IMR-90 (cell line): ENCODE measurements around the gene HOTAIR. TPM values are rescaled to one million over a fixed set of nuclear protein-coding genes. Genes with fewer than 3 reads are reported as not detected.

Experiments
- ATAC-seq: fragments of 200-7000 bp; cut with Tn5 transposase; 2 replicates; pipeline ENCODE4 v1.9.1; 2020; ENCODE audit warnings: low read depth, mild to moderate bottlenecking, moderate library complexity
- BruUV-seq: library from RNA; stranded (reverse); fragments of 400-500 nt; replicated peaks from 2 replicates; lab custom pipeline; 2021; lab: Mats Ljungman, UMichigan
- CTCF ChIA-PET: fragments of 300-600 bp; formaldehyde crosslinking; extraction: SDS; loops from one replicate; lab custom pipeline; 2021; ENCODE audit warnings: antibody characterized with exemption; lab: Yijun Ruan, JAX
- POLR2A ChIA-PET: fragments of 300-600 bp; sonication (Branson Sonifier 250); formaldehyde crosslinking; loops from one replicate; lab custom pipeline; 2022; ENCODE audit warnings: antibody characterized with exemption; ENCODE audit not compliant: unreplicated experiment; lab: Charles Lee
- DNase-seq: peaks from one replicate; pipeline ENCODE4 v3.0.0; 2013
- H2AFZ ChIP-seq: replicated peaks from 2 replicates; pipeline ENCODE3; 2013; ENCODE audit warnings: low read length, mild to moderate bottlenecking; ENCODE audit not compliant: poor library complexity
- H2AK5ac ChIP-seq: 2 replicates; pipeline ENCODE4 v1.6.1; 2013; ENCODE audit warnings: low read depth, low read length, inconsistent platforms
- H2AK9ac ChIP-seq: replicated peaks from 2 replicates; pipeline ENCODE3; 2013; ENCODE audit warnings: mild to moderate bottlenecking, low read depth, low read length, moderate library complexity; ENCODE audit not compliant: poor library complexity
- H2BK120ac ChIP-seq: 2 replicates; pipeline ENCODE4 v1.6.1; 2013; ENCODE audit warnings: low read depth, low read length, inconsistent platforms
- H2BK15ac ChIP-seq: 3 replicates; pipeline ENCODE4 v1.6.1; 2013; ENCODE audit warnings: low read depth, low read length, inconsistent platforms
- H2BK20ac ChIP-seq: 2 replicates; pipeline ENCODE4 v1.6.1; 2013; ENCODE audit warnings: low read depth, mild to moderate bottlenecking, inconsistent platforms, low read length, moderate library complexity
- H2BK5ac ChIP-seq: 2 replicates; pipeline ENCODE4 v1.6.1; 2013; ENCODE audit warnings: mild to moderate bottlenecking, low read depth, low read length, inconsistent platforms; ENCODE audit not compliant: poor library complexity, severe bottlenecking
- H3K14ac ChIP-seq: replicated peaks from 2 replicates; pipeline ENCODE4 v1.6.1; 2013; ENCODE audit warnings: low read depth, low read length, inconsistent platforms
- H3K18ac ChIP-seq: 2 replicates; pipeline ENCODE4 v1.6.1; 2013; ENCODE audit warnings: low read depth, low read length, control low read depth
- H3K23ac ChIP-seq: 2 replicates; pipeline ENCODE4 v1.6.1; 2013; ENCODE audit warnings: low read depth, low read length, inconsistent platforms
- H3K27ac ChIP-seq: 2 replicates; pipeline ENCODE4 v1.5.1; 2013; ENCODE audit warnings: mild to moderate bottlenecking, control low read depth, low read length; ENCODE audit not compliant: insufficient read depth
- H3K27me3 ChIP-seq: 2 replicates; pipeline ENCODE4 v1.6.1; 2013; ENCODE audit warnings: low read length; ENCODE audit not compliant: control insufficient read depth, insufficient read depth
- H3K36me3 ChIP-seq: 2 replicates; pipeline ENCODE4 v1.6.1; 2013; ENCODE audit warnings: low read length, mixed read lengths; ENCODE audit not compliant: control insufficient read depth, insufficient read depth
- H3K4ac ChIP-seq: 2 replicates; pipeline ENCODE4 v1.6.1; 2013; ENCODE audit warnings: low read depth, low read length, inconsistent platforms
- H3K4me1 ChIP-seq: 2 replicates; pipeline ENCODE4 v1.6.1; 2013; ENCODE audit warnings: low read length, mixed read lengths; ENCODE audit not compliant: control insufficient read depth, insufficient read depth
- H3K4me2 ChIP-seq: 2 replicates; pipeline ENCODE4 v1.6.1; 2013; ENCODE audit warnings: low read depth, mild to moderate bottlenecking, control low read depth, low read length, moderate library complexity
- H3K4me3 ChIP-seq: 2 replicates; pipeline ENCODE4 v1.5.1; 2013; ENCODE audit warnings: low read depth, mild to moderate bottlenecking, control low read depth, low read length, moderate library complexity; ENCODE audit not compliant: insufficient read depth
- H3K56ac ChIP-seq: 2 replicates; pipeline ENCODE4 v1.6.1; 2013; ENCODE audit warnings: low read length, inconsistent platforms; ENCODE audit not compliant: insufficient read depth; ENCODE audit errors: extremely low read depth
- H3K79me1 ChIP-seq, 2 experiments: 2 replicates each; pipeline ENCODE4 v1.6.1; 2013; ENCODE audit warnings: low read length in 2 of 2, inconsistent platforms in 1 of 2, low read depth in 1 of 2
- H3K9ac ChIP-seq: 2 replicates; pipeline ENCODE4 v1.6.1; 2013; ENCODE audit warnings: low read depth, low read length, control low read depth
- H3K9me1 ChIP-seq: 2 replicates; pipeline ENCODE4 v1.6.1; 2013; ENCODE audit warnings: low read length, inconsistent platforms; ENCODE audit not compliant: insufficient read depth
- H3K9me3 ChIP-seq: 2 replicates; pipeline ENCODE4 v1.6.1; 2013; ENCODE audit warnings: low read length; ENCODE audit not compliant: control insufficient read depth, insufficient read depth
- H4K20me1 ChIP-seq: 2 replicates; pipeline ENCODE4 v1.6.1; 2013; ENCODE audit warnings: low read length, inconsistent platforms; ENCODE audit not compliant: insufficient read depth
- H4K5ac ChIP-seq: 2 replicates; pipeline ENCODE4 v1.6.1; 2013; ENCODE audit warnings: mild to moderate bottlenecking, low read depth, low read length, control low read depth
- H4K8ac ChIP-seq, 2 experiments: 2 replicates each; pipeline ENCODE4 v1.6.1; 2013; ENCODE audit warnings: low read depth in 2 of 2, low read length in 2 of 2, control low read depth in 1 of 2, inconsistent platforms in 1 of 2
- H4K91ac ChIP-seq: 2 replicates; pipeline ENCODE4 v1.6.1; 2013; ENCODE audit warnings: low read depth, low read length, inconsistent platforms; ENCODE audit not compliant: insufficient read depth
- BHLHE40 ChIP-seq: fragments of 150-350 bp; IDR thresholded peaks from 2 replicates; pipeline ENCODE4 v1.6.1; 2016; ENCODE audit warnings: mild to moderate bottlenecking, low read depth, low read length
- CEBPB ChIP-seq: IDR thresholded peaks from 2 replicates; pipeline ENCODE4 v1.6.1; 2012; ENCODE audit warnings: low read depth, low read length, improper control_type of control experiment
- CHD1 ChIP-seq: IDR thresholded peaks from 2 replicates; pipeline ENCODE4 v1.6.1; 2012; ENCODE audit warnings: low read depth, low read length, improper control_type of control experiment
- FOS ChIP-seq: fragments of 150-350 bp; IDR thresholded peaks from 2 replicates; pipeline ENCODE4 v1.6.1; 2016; ENCODE audit warnings: low read depth, low read length
- NFE2L2 ChIP-seq: fragments of 150-350 bp; IDR thresholded peaks from 2 replicates; pipeline ENCODE4 v1.6.1; 2016; ENCODE audit warnings: low read depth, mild to moderate bottlenecking, low read length
- RAD21 ChIP-seq: IDR thresholded peaks from 2 replicates; pipeline ENCODE4 v1.6.1; 2012; ENCODE audit warnings: low read length, improper control_type of control experiment
- RCOR1 ChIP-seq: IDR thresholded peaks from 2 replicates; pipeline ENCODE4 v1.6.1; 2012; ENCODE audit warnings: mild to moderate bottlenecking, low read length, improper control_type of control experiment; ENCODE audit not compliant: insufficient replicate concordance
- RFX5 ChIP-seq: IDR thresholded peaks from 2 replicates; pipeline ENCODE4 v1.8.0; 2012; ENCODE audit warnings: low read depth, mild to moderate bottlenecking, low read length, moderate library complexity
- WGBS, 2 experiments: methylation state at CpG; one replicate each; pipeline versions ENCODE4 v1.1.5 to v1.1.7; 2013; ENCODE audit warnings: missing lambda C conversion rate in 2 of 2; ENCODE audit not compliant: insufficient read length in 1 of 2; ENCODE audit errors: extremely low coverage in 2 of 2; 5-methylcytosine and 5-hydroxymethylcytosine counted together
- dilution Hi-C: fragments of 300-500 bp; cut with HindIII; formaldehyde crosslinking; loops from one replicate; pipeline ENCODE4 v1.14.3; 2018; ENCODE audit warnings: low sequenced_read_pairs; ENCODE audit not compliant: unreplicated experiment
- in situ Hi-C: fragments of 300-500 bp; cut with MboI; formaldehyde crosslinking; loops from 3 replicates; pipeline ENCODE4 v1.14.3; 2019; ENCODE audit warnings: low sequenced_read_pairs, inconsistent platforms, mixed read lengths
- intact Hi-C: fragments of 100-400 bp; cut with micrococcal nuclease; formaldehyde crosslinking; loops from 2 replicates; pipeline ENCODE4 v1.10.0; 2022
- polyA plus RNA-seq, 3 experiments: library from polyadenylated mRNA; depleted of rRNA; stranded (reverse); fragments of >200 nt; gene quantifications; 2 replicates each; pipeline ENCODE4 v1.2.3, GENCODE V29; 2012; ENCODE audit warnings: low replicate concordance in 1 of 3
- total RNA-seq: library from RNA; depleted of rRNA; stranded (reverse); fragments of >200 nt; gene quantifications from 2 replicates; pipeline ENCODE4 v1.2.3, GENCODE V29; 2012
- TF ChIP-seq, protein P1 (sequence below): fragments of 150-350 bp; IDR thresholded peaks from 2 replicates; pipeline ENCODE4 v1.6.1; 2016; ENCODE audit warnings: low read depth, mild to moderate bottlenecking, low read length, moderate library complexity, borderline replicate concordance
- TF ChIP-seq, protein P2 (sequence below): fragments of 150-350 bp; IDR thresholded peaks from 2 replicates; pipeline ENCODE4 v1.6.1; 2017; ENCODE audit warnings: mild to moderate bottlenecking, antibody characterized with exemption, low read length, low read depth

Gene HOTAIR
- total and polyA plus RNA-seq, 2 of the 4 experiments (the other 2 are of a cell fraction): not detected

DNA sequence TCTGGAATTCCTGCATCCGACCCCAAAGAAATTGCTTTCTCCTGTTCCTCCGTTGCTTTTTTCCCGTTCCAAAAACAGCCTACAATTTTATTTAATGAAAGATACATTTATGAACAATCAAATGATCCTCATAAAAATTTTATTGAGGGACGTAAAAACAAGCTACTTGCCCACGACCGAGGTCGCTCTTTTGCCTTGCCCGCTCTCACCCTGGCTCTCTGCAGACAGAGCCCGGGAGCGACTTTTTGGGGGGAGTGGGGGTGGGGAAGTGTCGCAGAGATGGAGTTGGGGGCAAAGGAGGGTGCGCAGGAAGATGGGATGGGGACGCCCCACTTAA is 24.1 kb upstream of the HOTAIR start:
- H2BK15ac ChIP-seq: no peak overlapping the region
- ChIA-PET CTCF (interaction anchor here (1.1 to 1.9 kb wide), 3 partner anchors 14 to 202 kb away, joined by 3 to 9 read pairs (median 4); partner anchors contain the start of gene HOXC10), POLR2A (no interaction called here)
- dilution Hi-C loops: no loop called here
- no peak overlapping the region for H4K5ac ChIP-seq
- H3K9me1 ChIP-seq: no peaks in the 10 kb centered on the region
- no peak overlapping the region for H3K4me3 ChIP-seq
- in situ Hi-C loops: loop anchor here (10.0 kb wide), 2 partner anchors 234 to 376 kb away; no protein-coding TSS in a partner anchor
- H4K20me1 ChIP-seq: no peaks in the 10 kb centered on the region
- no peak overlapping the region for H3K56ac ChIP-seq
- peaks cover 98% of the 10 kb centered on the region for H3K27me3 ChIP-seq
- H3K27ac ChIP-seq: no peak overlapping the region
- no peak overlapping the region for H4K91ac ChIP-seq
- H2BK20ac ChIP-seq: no peak overlapping the region
- no peak overlapping the region for H3K4ac ChIP-seq
- no peak overlapping the region for H3K9ac ChIP-seq
- no peaks in the 10 kb centered on the region for H3K79me1 ChIP-seq
- ATAC-seq: no peak
- no peak overlapping the region for H2AK5ac ChIP-seq
- peaks cover 2% of the 10 kb centered on the region; the same call in 1 of the 2 replicates for H3K4me1 ChIP-seq
- peaks cover 12% of the 10 kb centered on the region for H3K9me3 ChIP-seq
- no peak for DNase-seq
- H3K23ac ChIP-seq: no peak overlapping the region
- H2BK5ac ChIP-seq: no peak overlapping the region
- H3K14ac ChIP-seq: no peak overlapping the region
- no peaks in the 10 kb centered on the region for H3K36me3 ChIP-seq
- intact Hi-C loops: no loop called here
- no peak overlapping the region for H4K8ac ChIP-seq
- H2AK9ac ChIP-seq: no peak overlapping the region
- no peak overlapping the region for H2AFZ ChIP-seq
- H3K18ac ChIP-seq: no peak overlapping the region
- H2BK120ac ChIP-seq: no peak overlapping the region
- no peak overlapping the region for H3K4me2 ChIP-seq
- BruUV-seq: no TSS peak
- 10% methylated on average over 2 of the region's 13 CpGs; no CpG with 5 or more reads in 1 of the 2 experiments for WGBS, 2 experiments
- TF ChIP-seq BHLHE40: no peak
- TF ChIP-seq CEBPB: no peak
- TF ChIP-seq RFX5: no peak
- no peak for TF ChIP-seq NFE2L2
- TF ChIP-seq, protein P1, sequence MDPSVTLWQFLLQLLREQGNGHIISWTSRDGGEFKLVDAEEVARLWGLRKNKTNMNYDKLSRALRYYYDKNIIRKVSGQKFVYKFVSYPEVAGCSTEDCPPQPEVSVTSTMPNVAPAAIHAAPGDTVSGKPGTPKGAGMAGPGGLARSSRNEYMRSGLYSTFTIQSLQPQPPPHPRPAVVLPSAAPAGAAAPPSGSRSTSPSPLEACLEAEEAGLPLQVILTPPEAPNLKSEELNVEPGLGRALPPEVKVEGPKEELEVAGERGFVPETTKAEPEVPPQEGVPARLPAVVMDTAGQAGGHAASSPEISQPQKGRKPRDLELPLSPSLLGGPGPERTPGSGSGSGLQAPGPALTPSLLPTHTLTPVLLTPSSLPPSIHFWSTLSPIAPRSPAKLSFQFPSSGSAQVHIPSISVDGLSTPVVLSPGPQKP: no peak
- no peak for TF ChIP-seq FOS
- TF ChIP-seq, protein P2, sequence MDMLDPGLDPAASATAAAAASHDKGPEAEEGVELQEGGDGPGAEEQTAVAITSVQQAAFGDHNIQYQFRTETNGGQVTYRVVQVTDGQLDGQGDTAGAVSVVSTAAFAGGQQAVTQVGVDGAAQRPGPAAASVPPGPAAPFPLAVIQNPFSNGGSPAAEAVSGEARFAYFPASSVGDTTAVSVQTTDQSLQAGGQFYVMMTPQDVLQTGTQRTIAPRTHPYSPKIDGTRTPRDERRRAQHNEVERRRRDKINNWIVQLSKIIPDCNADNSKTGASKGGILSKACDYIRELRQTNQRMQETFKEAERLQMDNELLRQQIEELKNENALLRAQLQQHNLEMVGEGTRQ: no peak
- no peak for TF ChIP-seq RAD21
- no peak for TF ChIP-seq RCOR1
- TF ChIP-seq CHD1: no peak
